Naive thymus-derived CD8-positive, alpha-beta T cell (primary cell): ENCODE results near the gene TRMT112. TPM values are rescaled to one million over a fixed set of nuclear protein-coding genes. Genes with fewer than 3 reads are reported as not detected.
A peak's percentile ranks its signal among the peaks of the same experiment; 100 is the strongest.

Experiments
- ATAC-seq, 2 donors: fragments of 150-1000 bp; cut with Tn5 transposase in 1 of 2; sonication (Bioruptor Pico), chemical (Tn5 transposase) in 1 of 2; 1 replicate in 1 of 2; 2 replicates in 1 of 2; pipeline ENCODE4 v1.10.0; 2021; ENCODE audit warnings: mild to moderate bottlenecking in 2 of 2, moderate library complexity in 2 of 2
- POLR2A ChIA-PET: fragments of 350-600 bp; sonication (Branson Sonifier 250); formaldehyde crosslinking; loops from one replicate; lab custom pipeline; 2021; ENCODE audit warnings: antibody characterized with exemption; lab: Charles Lee
- DNase-seq, 10 donors: peaks; one replicate each; pipeline versions ENCODE4 v3.0.0 to v3.0.0-alpha.2; 2020 to 2022
- H3K27ac Mint-ChIP-seq, 10 donors: one replicate each; pipeline ENCODE4 v1.8.0; 2020 to 2022; ENCODE audit warnings: mild to moderate bottlenecking in 10 of 10, mixed read lengths in 10 of 10, moderate library complexity in 4 of 10, inconsistent platforms in 1 of 10
- H3K27me3 Mint-ChIP-seq, 5 donors: one replicate each; pipeline ENCODE4 v1.8.0; 2021 to 2022; ENCODE audit warnings: mixed read lengths in 5 of 5
- H3K36me3 Mint-ChIP-seq, 3 donors: one replicate each; pipeline ENCODE4 v1.8.0; 2020 to 2022; ENCODE audit warnings: mixed read lengths in 3 of 3, mild to moderate bottlenecking in 2 of 3, inconsistent platforms in 1 of 3
- H3K4me1 Mint-ChIP-seq, 4 donors: one replicate each; pipeline ENCODE4 v1.8.0; 2021 to 2022; ENCODE audit warnings: mixed read lengths in 4 of 4
- H3K4me3 Mint-ChIP-seq, 10 donors: one replicate each; pipeline ENCODE4 v1.8.0; 2020 to 2022; ENCODE audit warnings: mild to moderate bottlenecking in 10 of 10, mixed read lengths in 10 of 10, moderate library complexity in 6 of 10, inconsistent platforms in 1 of 10
- H3K9me3 Mint-ChIP-seq, 9 donors: one replicate each; pipeline ENCODE4 v1.8.0; 2020 to 2022; ENCODE audit warnings: mixed read lengths in 9 of 9, mild to moderate bottlenecking in 3 of 9, inconsistent platforms in 1 of 9, moderate library complexity in 1 of 9
- polyA plus RNA-seq, 3 donors: library from polyadenylated mRNA; unstranded; fragments of 300-500 nt; fragmentation: Illumina TruSeq; gene quantifications; one replicate each; pipeline ENCODE4 v1.2.3, GENCODE V29; 2021
- total RNA-seq, 8 experiments: library from RNA in 2 of 8; stranded (reverse) in 2 of 8; gene quantifications; one replicate each; pipeline ENCODE4 v1.2.3 and lab custom pipeline; 2021 to 2026

Gene TRMT112
- total and polyA plus RNA-seq, 5 experiments from 2014 or later: 159 to 524 (median 509) TPM

GRCh38 chr11:64357904-64358535 is 40.7 kb upstream of the TRMT112 start:
- Mint-ChIP-seq H3K9me3 (no peaks in the 10 kb centered on the region), H3K4me1 (peaks cover 11 to 39% (median 32%) of the 10 kb centered on the region in 4 donors), H3K27ac (peak overlapping the region in 3 of 10 donors; percentile 25 to 60 (median 51)), H3K4me3 (peak overlapping the region; percentile 22 to 92 (median 51)), H3K36me3 (peaks cover 0 to 17% (median 0%) of the 10 kb centered on the region in 3 donors), H3K27me3 (no peaks in the 10 kb centered on the region)
- DNase-seq (peak in 1 of 10 donors; percentile 40), ATAC-seq (no peak)
- POLR2A ChIA-PET: interaction anchor here (4.5 to 4.7 kb wide), 2 partner anchors 16 to 40 kb away, joined by 25 to 27 read pairs; partner anchors contain the start of genes CCDC88B, PRDX5 and TRMT112

- no peaks in the 10 kb centered on the region for H3K9me3 Mint-ChIP-seq
- H3K4me1 Mint-ChIP-seq: peaks cover 11 to 39% (median 32%) of the 10 kb centered on the region in 4 donors
- H3K27ac Mint-ChIP-seq: no peak overlapping the region
- no peak for ATAC-seq
- no peaks in the 10 kb centered on the region for H3K27me3 Mint-ChIP-seq
- POLR2A ChIA-PET: interaction anchor here (0.5 to 4.7 kb wide), 4 partner anchors 11 to 708 kb away, joined by 3 to 27 read pairs (median 14); partner anchors contain the start of genes CCDC88B, PRDX5 and TRMT112
- DNase-seq: no peak
- peaks cover 0 to 14% (median 0%) of the 10 kb centered on the region in 3 donors for H3K36me3 Mint-ChIP-seq
- H3K4me3 Mint-ChIP-seq: peak overlapping the region in 1 of 10 donors; percentile 92
Measured at GRCh38 chr11:64357446-64357845, 40.1 kb upstream of the TRMT112 start.

GRCh38 chr11:64356498-64357411 is 39.4 kb upstream of the TRMT112 start:
- DNase-seq (peak in 1 of 10 donors; percentile 53), ATAC-seq (no peak)
- Mint-ChIP-seq H3K9me3 (no peaks in the 10 kb centered on the region), H3K4me3 (peak overlapping the region in 8 of 10 donors; percentile 37 to 76 (median 55)), H3K4me1 (peaks cover 11 to 39% (median 32%) of the 10 kb centered on the region in 4 donors), H3K27ac (peak overlapping the region in 3 of 10 donors; percentile 41 to 74 (median 47)), H3K36me3 (peaks cover 0 to 9% (median 0%) of the 10 kb centered on the region in 3 donors), H3K27me3 (no peaks in the 10 kb centered on the region)
- POLR2A ChIA-PET: interaction anchor here (0.5 to 4.7 kb wide), 3 partner anchors 11 to 707 kb away, joined by 3 to 27 read pairs (median 3); partner anchors contain the start of gene CCDC88B

GRCh38 chr11:64355078-64355940 is 38.0 kb upstream of the TRMT112 start:
- peak in 9 of 10 donors; percentile 29 to 78 (median 46) for DNase-seq
- peak; percentile 41 to 59 for ATAC-seq
- Mint-ChIP-seq H3K9me3 (no peaks in the 10 kb centered on the region), H3K4me1 (peaks cover 9 to 33% (median 26%) of the 10 kb centered on the region in 4 donors), H3K27me3 (no peaks in the 10 kb centered on the region), H3K4me3 (no peak overlapping the region), H3K27ac (peak overlapping the region in 1 of 10 donors; percentile 65), H3K36me3 (peaks cover 0 to 7% (median 0%) of the 10 kb centered on the region in 3 donors)
- POLR2A ChIA-PET: interaction anchor here (0.6 to 1.8 kb wide), 5 partner anchors 15 to 51 kb away, joined by 3 to 14 read pairs (median 4); partner anchors contain the start of genes CCDC88B, PRDX5 and TRMT112

GRCh38 chr11:64353715-64354506 is 36.6 kb upstream of the TRMT112 start:
- POLR2A ChIA-PET: interaction anchor here (0.6 to 2.7 kb wide), 5 partner anchors 14 to 672 kb away, joined by 3 to 11 read pairs (median 5); partner anchors contain the start of genes CCDC88B and PRDX5
- ATAC-seq (no peak), DNase-seq (no peak)
- no peak overlapping the region for H3K4me3 Mint-ChIP-seq
- H3K4me1 Mint-ChIP-seq: peaks cover 2 to 22% (median 17%) of the 10 kb centered on the region in 4 donors
- no peaks in the 10 kb centered on the region for H3K9me3 Mint-ChIP-seq
- H3K36me3 Mint-ChIP-seq: peaks cover 0 to 8% (median 0%) of the 10 kb centered on the region in 3 donors
- no peak overlapping the region for H3K27ac Mint-ChIP-seq
- no peaks in the 10 kb centered on the region for H3K27me3 Mint-ChIP-seq

GRCh38 chr11:64352995-64353714 is 35.8 kb upstream of the TRMT112 start:
- H3K27ac Mint-ChIP-seq: no peak overlapping the region
- no peak overlapping the region for H3K4me3 Mint-ChIP-seq
- POLR2A ChIA-PET: interaction anchor here (0.6 to 2.7 kb wide), 5 partner anchors 11 to 35 kb away, joined by 3 to 11 read pairs (median 5); partner anchors contain the start of genes CCDC88B and PRDX5
- peaks cover 2 to 21% (median 14%) of the 10 kb centered on the region in 4 donors for H3K4me1 Mint-ChIP-seq
- H3K27me3 Mint-ChIP-seq: no peaks in the 10 kb centered on the region
- no peak for DNase-seq
- H3K36me3 Mint-ChIP-seq: peaks cover 0 to 10% (median 1%) of the 10 kb centered on the region in 3 donors
- H3K9me3 Mint-ChIP-seq: no peaks in the 10 kb centered on the region
- ATAC-seq: no peak

- H3K9me3 Mint-ChIP-seq: no peaks in the 10 kb centered on the region
- H3K36me3 Mint-ChIP-seq: peaks cover 0 to 9% (median 1%) of the 10 kb centered on the region in 3 donors
- no peaks in the 10 kb centered on the region for H3K27me3 Mint-ChIP-seq
- peak overlapping the region in 1 of 10 donors; percentile 21 for H3K27ac Mint-ChIP-seq
- peaks cover under 1 to 15% (median 8%) of the 10 kb centered on the region in 4 donors for H3K4me1 Mint-ChIP-seq
- POLR2A ChIA-PET: interaction anchor here (0.9 to 2.7 kb wide), 4 partner anchors 10 to 34 kb away, joined by 3 to 11 read pairs (median 4); partner anchors contain the start of genes CCDC88B and PRDX5
- DNase-seq (no peak), ATAC-seq (no peak)
- no peak overlapping the region for H3K4me3 Mint-ChIP-seq
Measured at GRCh38 chr11:64352099-64352994, 35.0 kb upstream of the TRMT112 start.

- POLR2A ChIA-PET: no interaction called here
- peaks cover 0 to 17% (median 1%) of the 10 kb centered on the region in 3 donors for H3K36me3 Mint-ChIP-seq
- no peaks in the 10 kb centered on the region for H3K27me3 Mint-ChIP-seq
- no peak overlapping the region for H3K27ac Mint-ChIP-seq
- no peak overlapping the region for H3K4me3 Mint-ChIP-seq
- peaks cover 3 to 12% (median 6%) of the 10 kb centered on the region in 4 donors for H3K4me1 Mint-ChIP-seq
- DNase-seq (no peak), ATAC-seq (no peak)
- H3K9me3 Mint-ChIP-seq: no peaks in the 10 kb centered on the region
Measured at GRCh38 chr11:64351136-64351631, 33.8 kb upstream of the TRMT112 start.

GRCh38 chr11:64349404-64349803 is 32.0 kb upstream of the TRMT112 start:
- Mint-ChIP-seq H3K27ac (no peak overlapping the region), H3K4me3 (no peak overlapping the region), H3K36me3 (peaks cover 0 to 25% (median 8%) of the 10 kb centered on the region in 3 donors), H3K9me3 (no peaks in the 10 kb centered on the region), H3K27me3 (no peaks in the 10 kb centered on the region), H3K4me1 (peaks cover 3 to 18% (median 13%) of the 10 kb centered on the region in 4 donors)
- no peak for DNase-seq
- POLR2A ChIA-PET: interaction anchor here (1.3 to 1.7 kb wide), 2 partner anchors 32 to 65 kb away, joined by 3 read pairs; partner anchors contain the start of genes BAD and PRDX5
- no peak for ATAC-seq
